ENCODE data around the gene SPATA3. TPM values are rescaled to one million over a fixed set of nuclear protein-coding genes. Genes with fewer than 3 reads are reported as not detected.

Gene SPATA3
- total RNA-seq, 1 experiment from 2014 or later = not detected

DNA sequence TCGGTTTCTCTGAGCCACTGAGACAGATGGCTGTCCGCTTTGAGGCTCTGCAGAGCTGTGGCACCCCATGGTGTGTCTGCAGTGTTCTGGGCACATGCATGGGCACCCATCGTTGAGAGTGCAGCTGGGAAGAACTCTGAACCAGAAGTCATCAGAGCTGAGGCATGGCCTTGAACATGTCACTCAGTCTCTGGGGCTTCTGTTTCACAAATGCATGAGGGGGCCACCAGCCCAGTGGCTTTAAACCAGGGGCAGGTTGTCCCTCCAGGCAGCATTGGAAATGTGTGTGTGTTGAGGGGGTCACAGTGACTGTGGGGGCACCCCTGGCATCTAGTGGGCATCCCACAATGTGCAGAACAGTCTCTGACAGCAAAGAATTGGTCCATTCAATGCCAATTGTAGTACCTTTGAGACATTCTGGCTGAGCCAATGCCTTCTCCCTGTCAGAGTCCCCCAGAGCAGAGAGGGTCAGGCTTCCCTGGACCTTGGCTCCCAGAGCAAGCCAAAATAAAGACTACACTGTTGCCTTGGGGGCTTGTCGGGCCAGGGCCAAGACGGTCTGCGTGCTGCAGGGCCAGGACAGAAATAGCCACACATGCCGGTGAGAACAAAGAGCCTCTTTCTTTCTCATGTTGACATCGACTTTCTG, 51.5 kb downstream of the SPATA3 start:
- TF ChIP-seq EZH2phosphoT487 (IDR thresholded peaks at IDR 0.05; ENCODE audit: borderline replicate concordance, low read length) (no peak), EZH2 (IDR thresholded peaks at IDR 0.05; ENCODE audit: low read length, unreplicated experiment) (no peak)
- TF ChIP-seq, protein P1, sequence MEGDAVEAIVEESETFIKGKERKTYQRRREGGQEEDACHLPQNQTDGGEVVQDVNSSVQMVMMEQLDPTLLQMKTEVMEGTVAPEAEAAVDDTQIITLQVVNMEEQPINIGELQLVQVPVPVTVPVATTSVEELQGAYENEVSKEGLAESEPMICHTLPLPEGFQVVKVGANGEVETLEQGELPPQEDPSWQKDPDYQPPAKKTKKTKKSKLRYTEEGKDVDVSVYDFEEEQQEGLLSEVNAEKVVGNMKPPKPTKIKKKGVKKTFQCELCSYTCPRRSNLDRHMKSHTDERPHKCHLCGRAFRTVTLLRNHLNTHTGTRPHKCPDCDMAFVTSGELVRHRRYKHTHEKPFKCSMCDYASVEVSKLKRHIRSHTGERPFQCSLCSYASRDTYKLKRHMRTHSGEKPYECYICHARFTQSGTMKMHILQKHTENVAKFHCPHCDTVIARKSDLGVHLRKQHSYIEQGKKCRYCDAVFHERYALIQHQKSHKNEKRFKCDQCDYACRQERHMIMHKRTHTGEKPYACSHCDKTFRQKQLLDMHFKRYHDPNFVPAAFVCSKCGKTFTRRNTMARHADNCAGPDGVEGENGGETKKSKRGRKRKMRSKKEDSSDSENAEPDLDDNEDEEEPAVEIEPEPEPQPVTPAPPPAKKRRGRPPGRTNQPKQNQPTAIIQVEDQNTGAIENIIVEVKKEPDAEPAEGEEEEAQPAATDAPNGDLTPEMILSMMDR (conservative IDR thresholded peaks at IDR 0.05; ENCODE audit: low read depth, low read length) = no peak
- ChIA-PET POLR2A (ENCODE audit: unreplicated experiment) (no interaction called here), CTCF (no interaction called here)
- Histone ChIP-seq H2AFZ (ENCODE audit: low read length) (no peak overlapping the region), H3F3A (ENCODE audit: low read length, unreplicated experiment) (no peaks in the 10 kb centered on the region), H3K79me2 (ENCODE audit: low read length) (no peaks in the 10 kb centered on the region), H3K27me3 (ENCODE audit: low read length) (no peaks in the 10 kb centered on the region), H3K4me3 (ENCODE audit: low read length) (no peak overlapping the region), H3K4me1 (ENCODE audit: insufficient read depth, low read length) (no peaks in the 10 kb centered on the region), H3K36me3 (ENCODE audit: low read depth, low read length) (no peaks in the 10 kb centered on the region), H3K9ac (ENCODE audit: low read length) (no peak overlapping the region), H3K9me3 (ENCODE audit: low read length) (no peaks in the 10 kb centered on the region), H3K9me2 (replicated peaks; ENCODE audit: low read length) (no peaks in the 10 kb centered on the region), H3K27ac (ENCODE audit: low read length) (no peak overlapping the region), H4K20me1 (ENCODE audit: low read length) (no peaks in the 10 kb centered on the region), H3K4me2 (ENCODE audit: low read length) (no peak overlapping the region)
- BruUV-seq (replicated peaks) = no TSS peak
- ATAC-seq = no peak
- intact Hi-C loops (cut with micrococcal nuclease) = no loop called here
- DNase-seq = no peak

GRCh38 chr2:231047923-231048915, 52.3 kb downstream of the SPATA3 start:
- H3K27ac ChIP-seq (ENCODE audit: low read length) = no peak overlapping the region
- no peak for ATAC-seq
- no peaks in the 10 kb centered on the region for H3K4me1 ChIP-seq (ENCODE audit: insufficient read depth, low read length)
- H3K79me2 ChIP-seq (ENCODE audit: low read length) = no peaks in the 10 kb centered on the region
- H3K27me3 ChIP-seq (ENCODE audit: low read length) = no peaks in the 10 kb centered on the region
- H2AFZ ChIP-seq (ENCODE audit: low read length) = no peak overlapping the region
- no peaks in the 10 kb centered on the region for H3K9me3 ChIP-seq (ENCODE audit: low read length)
- no peaks in the 10 kb centered on the region for H3F3A ChIP-seq (ENCODE audit: low read length, unreplicated experiment)
- no peak overlapping the region for H3K4me2 ChIP-seq (ENCODE audit: low read length)
- DNase-seq = no peak
- no TSS peak for BruUV-seq (replicated peaks)
- no peaks in the 10 kb centered on the region for H4K20me1 ChIP-seq (ENCODE audit: low read length)
- TF ChIP-seq EZH2phosphoT487 (IDR thresholded peaks at IDR 0.05; ENCODE audit: borderline replicate concordance, low read length) (no peak), EZH2 (IDR thresholded peaks at IDR 0.05; ENCODE audit: low read length, unreplicated experiment) (no peak)
- TF ChIP-seq, protein P1 (conservative IDR thresholded peaks at IDR 0.05; ENCODE audit: low read depth, low read length) = no peak
- no peak overlapping the region for H3K4me3 ChIP-seq (ENCODE audit: low read length)
- H3K9ac ChIP-seq (ENCODE audit: low read length) = no peak overlapping the region
- no peaks in the 10 kb centered on the region for H3K36me3 ChIP-seq (ENCODE audit: low read depth, low read length)
- no peaks in the 10 kb centered on the region for H3K9me2 ChIP-seq (replicated peaks; ENCODE audit: low read length)
- intact Hi-C loops (cut with micrococcal nuclease) = no loop called here
- CTCF ChIA-PET = no interaction called here
- POLR2A ChIA-PET (ENCODE audit: unreplicated experiment) = interaction anchor here (0.6 to 0.8 kb wide), 2 partner anchors 10 to 416 kb away, joined by 3 to 7 read pairs; partner anchors contain the start of gene NCL

All from PC-3 (cell line).